Stomach smooth muscle (tissue), 2 donors: ENCODE results near the gene MYRF.

ENCODE experiments used
- H3K27ac ChIP-seq: one replicate; pipeline ENCODE4 v1.7.0; 2013; ENCODE audit warnings: mild to moderate bottlenecking, low read length, inconsistent platforms
- H3K27me3 ChIP-seq, 2 donors: one replicate each; pipeline ENCODE4 v1.7.0; 2013; ENCODE audit warnings: low read length in 2 of 2; ENCODE audit not compliant: insufficient read depth in 2 of 2, control insufficient read depth in 1 of 2
- H3K36me3 ChIP-seq, 2 donors: one replicate each; pipeline ENCODE4 v1.7.0; 2013; ENCODE audit warnings: low read length in 2 of 2; ENCODE audit not compliant: control insufficient read depth in 2 of 2, insufficient read depth in 2 of 2
- H3K4me1 ChIP-seq: one replicate; pipeline ENCODE4 v1.7.0; 2013; ENCODE audit warnings: low read length; ENCODE audit not compliant: control insufficient read depth, insufficient read depth
- H3K4me3 ChIP-seq, 2 donors: one replicate each; pipeline ENCODE4 v1.7.0; 2013; ENCODE audit warnings: low read length in 2 of 2
- H3K9ac ChIP-seq, 2 donors: one replicate each; pipeline ENCODE4 v1.7.0; 2013; ENCODE audit warnings: low read length in 2 of 2, mild to moderate bottlenecking in 1 of 2
- H3K9me3 ChIP-seq, 2 donors: one replicate each; pipeline ENCODE4 v1.7.0; 2013; ENCODE audit warnings: low read length in 2 of 2; ENCODE audit not compliant: control insufficient read depth in 2 of 2
- donor health status: healthy.
- donor health status: Pancreatic carcinoma.

MYRF gene

GRCh38 chr11:61836193-61836592, 83.8 kb downstream of the MYRF start:
- Histone ChIP-seq H3K9ac (no peak overlapping the region), H3K4me3 (no peak overlapping the region), H3K27me3 (peaks cover 0 to 2% of the 10 kb centered on the region in 2 donors), H3K9me3 (no peaks in the 10 kb centered on the region), H3K4me1 (peaks cover 9% of the 10 kb centered on the region), H3K36me3 (peaks cover 0 to 5% of the 10 kb centered on the region in 2 donors), H3K27ac (no peak overlapping the region)

GRCh38 chr11:61837411-61838005, 85.1 kb downstream of the MYRF start:
- no peak overlapping the region for H3K9ac ChIP-seq
- peaks cover 0 to 7% of the 10 kb centered on the region in 2 donors for H3K36me3 ChIP-seq
- peaks cover 8% of the 10 kb centered on the region for H3K4me1 ChIP-seq
- peaks cover 0 to under 1% of the 10 kb centered on the region in 2 donors for H3K27me3 ChIP-seq
- H3K27ac ChIP-seq, result no peak overlapping the region
- no peak overlapping the region for H3K4me3 ChIP-seq
- no peaks in the 10 kb centered on the region for H3K9me3 ChIP-seq
